HepG2 (cell line): Measurements from ENCODE around the gene VAMP2. TPM values are rescaled to one million over a fixed set of nuclear protein-coding genes. Genes with fewer than 3 reads are reported as not detected.

Experiments
- ARNT2 ChIP-seq: sonication (generic); formaldehyde crosslinking; IDR thresholded peaks from 2 replicates; pipeline ENCODE4 v1.8.0; 2022; ENCODE audit warnings: mild to moderate bottlenecking, low read depth, missing genetic modification reagents, moderate library complexity
- ATF4 ChIP-seq, 2 experiments: fragments of 450-650 bp in 1 of 2; sonication (generic) in 1 of 2; formaldehyde crosslinking; IDR thresholded peaks; 2 replicates each; pipeline versions ENCODE4 v1.5.0 to v1.8.0; 2020 to 2022; ENCODE audit warnings: mild to moderate bottlenecking in 1 of 2, missing genetic modification reagents in 1 of 2
- ISL2 ChIP-seq: sonication (generic); formaldehyde crosslinking; IDR thresholded peaks from 2 replicates; pipeline ENCODE4 v1.5.0; 2020; ENCODE audit warnings: missing genetic modification reagents
- KDM1A ChIP-seq: IDR thresholded peaks from 2 replicates; pipeline ENCODE4 v1.6.1; 2016; ENCODE audit warnings: missing compliant biosample characterization
- MATR3 ChIP-seq: sonication (generic); formaldehyde crosslinking; IDR thresholded peaks from 2 replicates; pipeline ENCODE4 v1.4.0; 2020; ENCODE audit warnings: missing genetic modification reagents
- MXI1 ChIP-seq: IDR thresholded peaks from 3 replicates; pipeline ENCODE4 v1.6.1; 2012; ENCODE audit warnings: low read depth, low read length, inconsistent platforms, borderline replicate concordance
- NFATC3 ChIP-seq: sonication (generic); formaldehyde crosslinking; IDR thresholded peaks from 2 replicates; pipeline ENCODE4 v1.5.1; 2020; ENCODE audit warnings: mild to moderate bottlenecking, missing genetic modification reagents
- NR1H2 ChIP-seq: sonication (generic); formaldehyde crosslinking; IDR thresholded peaks from 2 replicates; pipeline ENCODE4 v1.8.1; 2022; ENCODE audit warnings: low read depth, missing genetic modification reagents, borderline replicate concordance
- PBX2 ChIP-seq: IDR thresholded peaks from 2 replicates; pipeline ENCODE4 v1.6.1; 2016; ENCODE audit warnings: control low read depth
- PLRG1 ChIP-seq: fragments of 450-650 bp; conservative IDR thresholded peaks from 2 replicates; pipeline ENCODE4 v1.6.1; 2016
- SIX4 ChIP-seq: sonication (generic); formaldehyde crosslinking; IDR thresholded peaks from 2 replicates; pipeline ENCODE4 v1.4.0; 2020; ENCODE audit warnings: missing genetic modification reagents
- TMF1 ChIP-seq: sonication (generic); formaldehyde crosslinking; IDR thresholded peaks from 2 replicates; pipeline ENCODE4 v1.8.1; 2022; ENCODE audit warnings: low read depth, missing genetic modification reagents
- ZBED4 ChIP-seq: sonication (generic); formaldehyde crosslinking; IDR thresholded peaks from 2 replicates; pipeline ENCODE4 v1.4.0; 2020; ENCODE audit warnings: missing genetic modification reagents, borderline replicate concordance
- ZNF230 ChIP-seq: sonication (generic); formaldehyde crosslinking; IDR thresholded peaks from 2 replicates; pipeline ENCODE4 v1.4.0; 2020; ENCODE audit warnings: mild to moderate bottlenecking, missing genetic modification reagents
- ZNF646 ChIP-seq: sonication (generic); formaldehyde crosslinking; IDR thresholded peaks from 2 replicates; pipeline ENCODE4 v1.9.0; 2021; ENCODE audit warnings: mild to moderate bottlenecking, missing genetic modification reagents
- ZNF768 ChIP-seq: sonication (generic); formaldehyde crosslinking; IDR thresholded peaks from 2 replicates; pipeline ENCODE4 v1.4.0; 2020; ENCODE audit warnings: missing genetic modification reagents
- ZNF883 ChIP-seq: sonication (generic); formaldehyde crosslinking; IDR thresholded peaks from 2 replicates; pipeline ENCODE4 v1.5.1; 2020; ENCODE audit warnings: mild to moderate bottlenecking, missing genetic modification reagents; ENCODE audit errors: not compliant biosample characterization
- polyA plus RNA-seq, 8 experiments: library from polyadenylated mRNA; depleted of rRNA in 3 of 8; stranded (reverse) in 7 of 8; unstranded in 1 of 8; fragments of >200 nt; fragmentation: Illumina TruSeq in 4 of 8; extraction: Trizol in 4 of 8; gene quantifications; 2 replicates each; pipeline versions ENCODE4 v1.2.1 to v1.2.3, GENCODE V29; 2011 to 2016; ENCODE audit warnings: low read depth in 4 of 8, missing spikeins in 1 of 8, mixed read lengths in 1 of 8; ENCODE audit not compliant: insufficient read depth in 1 of 8
- total RNA-seq, 5 experiments: library from RNA; depleted of rRNA; stranded (reverse); fragments of >200 nt; fragmentation: Illumina TruSeq; extraction: Trizol; gene quantifications; 2 replicates each; pipeline ENCODE4 v1.2.3, GENCODE V29; 2016; ENCODE audit warnings: low read depth in 1 of 5

VAMP2 gene
- total and polyA plus RNA-seq, 2 of the 13 experiments (the other 11 are each of a cell fraction or from before 2014, with no cell fraction given), result 3.9 to 17.2 TPM

- TF ChIP-seq ZBED4 (no peak), KDM1A (CRISPR knock-in tag) (no peak), PLRG1 (no peak), ZNF768 (no peak), NFATC3 (CRISPR knock-in tag) (0 out of 2 replicates have a peak, but pooled peaks have one; percentile 17), NR1H2 (CRISPR knock-in tag) (no peak), SIX4 (no peak), MATR3 (CRISPR knock-in tag) (no peak), ZNF646 (CRISPR knock-in tag) (no peak), ATF4 (CRISPR knock-in tag; IDR thresholded peaks at IDR 0.05) (no peak; a peak in 1 of 4 replicates), MXI1 (peak; percentile 100), PBX2 (no peak), TMF1 (peak; percentile 97), ARNT2 (CRISPR knock-in tag) (peak; percentile 93), ISL2 (CRISPR knock-in tag) (peak; percentile 52; the same call in 1 of the 2 replicates), ZNF230 (peak; percentile 90; the same call in 1 of the 2 replicates), ZNF883 (CRISPR knock-in tag) (peak; percentile 33)
These were observed 47.4 kb upstream of the VAMP2 start, which contains the start of gene AURKB (continued) for GRCh38 chr17:8209907-8210760.
